HCT116 (cell line): ENCODE data around the gene SP7. TPM values are rescaled to one million over a fixed set of nuclear protein-coding genes. Genes with fewer than 3 reads are reported as not detected.

Source experiments
- ATAC-seq: fragments of 200-7000 bp; cut with Tn5 transposase; 2 replicates; pipeline ENCODE4 v1.9.1; 2020; ENCODE audit warnings: mild to moderate bottlenecking, moderate library complexity
- BruUV-seq: library from RNA; stranded (reverse); fragments of 400-500 nt; replicated peaks from 2 replicates; lab custom pipeline; 2021; lab: Mats Ljungman, UMichigan
- CTCF ChIA-PET: fragments of 300-600 bp; sonication (Branson Sonifier 250); formaldehyde crosslinking; loops from one replicate; lab custom pipeline; 2021; ENCODE audit warnings: antibody characterized with exemption; lab: Charles Lee
- POLR2A ChIA-PET: fragments of 300-600, 350-600 bp; sonication (Branson Sonifier 250); formaldehyde crosslinking; loops from one replicate; lab custom pipeline; 2021; ENCODE audit warnings: antibody characterized with exemption; lab: Charles Lee
- RAD21 ChIA-PET, 2 experiments: fragments of 300-600 bp; sonication (Branson Sonifier 250); formaldehyde crosslinking; loops; one replicate each; lab custom pipeline; 2023; ENCODE audit warnings: low total read pairs in 2 of 2; ENCODE audit not compliant: uncharacterized antibody in 2 of 2, unreplicated experiment in 2 of 2, low non-redundant PET in 1 of 2; lab: Charles Lee
- DNase-seq: peaks from one replicate; pipeline ENCODE4 v3.0.0-alpha.2; 2010; ENCODE audit warnings: low read depth, low spot score
- H2AFZ ChIP-seq: fragments of 200-600 bp; shearing (Covaris generic), sonication (generic); 2 replicates; pipeline ENCODE4 v1.6.1; 2017; ENCODE audit warnings: low read depth, mixed run types, mixed read lengths, antibody characterized with exemption, low read length; ENCODE audit not compliant: poor library complexity, severe bottlenecking
- H3K27ac ChIP-seq: 2 replicates; pipeline ENCODE4 v1.5.1; 2012; ENCODE audit warnings: low read depth, low read length
- H3K27me3 ChIP-seq: fragments of 200-600 bp; sonication (generic); 2 replicates; pipeline ENCODE4 v1.6.1; 2016; ENCODE audit warnings: mixed run types, low read length, mixed read lengths; ENCODE audit not compliant: insufficient read depth
- H3K36me3 ChIP-seq, 2 experiments: fragments of 200-500 bp in 1 of 2; fragments of 200-600 bp in 1 of 2; sonication (Bioruptor generic) in 1 of 2; sonication (generic) in 1 of 2; 2 replicates each; pipeline versions ENCODE4 v1.5.1 to v1.6.1; 2014 to 2016; ENCODE audit warnings: low read length in 2 of 2, inconsistent platforms in 1 of 2, mixed read lengths in 1 of 2, mixed run types in 1 of 2; ENCODE audit not compliant: insufficient read depth in 2 of 2, control insufficient read depth in 1 of 2
- H3K4me1 ChIP-seq, 2 experiments: fragments of 200-600 bp in 1 of 2; sonication (generic) in 1 of 2; 2 replicates each; pipeline versions ENCODE4 v1.5.1 to v1.6.1; 2012 to 2017; ENCODE audit warnings: low read length in 2 of 2, inconsistent platforms in 1 of 2, mild to moderate bottlenecking in 1 of 2, mixed read lengths in 1 of 2, mixed run types in 1 of 2, moderate library complexity in 1 of 2; ENCODE audit not compliant: insufficient read depth in 2 of 2, control insufficient read depth in 1 of 2
- H3K4me2 ChIP-seq: fragments of 200-600 bp; sonication (generic); 2 replicates; pipeline ENCODE4 v1.6.1; 2017; ENCODE audit warnings: mixed run types, low read length, mixed read lengths
- H3K4me3 ChIP-seq, 2 experiments: fragments of 200-600 bp in 1 of 2; sonication (generic) in 1 of 2; replicated peaks in 1 of 2; 2 replicates each; pipeline ENCODE4 v1.5.1; 2011 to 2016; ENCODE audit warnings: low read length in 2 of 2, control low read depth in 1 of 2, low read depth in 1 of 2, mild to moderate bottlenecking in 1 of 2, mixed read lengths in 1 of 2, mixed run types in 1 of 2
- H3K79me2 ChIP-seq: fragments of 200-600 bp; sonication (generic); 2 replicates; pipeline ENCODE4 v1.6.1; 2017; ENCODE audit warnings: mild to moderate bottlenecking, mixed run types, low read length, moderate library complexity, mixed read lengths; ENCODE audit not compliant: insufficient read depth
- H3K9ac ChIP-seq: fragments of 200-600 bp; sonication (generic); 2 replicates; pipeline ENCODE4 v1.6.1; 2016; ENCODE audit warnings: low read length, mixed read lengths
- H3K9me2 ChIP-seq: fragments of 200-600 bp; sonication (generic), shearing (Covaris generic); 2 replicates; pipeline ENCODE4 v1.6.1; 2017; ENCODE audit warnings: mixed run types, mild to moderate bottlenecking, moderate library complexity; ENCODE audit not compliant: insufficient read depth
- H3K9me3 ChIP-seq, 2 experiments: fragments of 200-500 bp in 1 of 2; fragments of 200-600 bp in 1 of 2; sonication (Bioruptor generic) in 1 of 2; sonication (generic) in 1 of 2; 2 replicates each; pipeline ENCODE4 v1.6.1; 2014 to 2017; ENCODE audit warnings: low read length in 2 of 2, mixed read lengths in 2 of 2, inconsistent platforms in 1 of 2, low read depth in 1 of 2, mild to moderate bottlenecking in 1 of 2, mixed run types in 1 of 2, moderate library complexity in 1 of 2; ENCODE audit not compliant: control insufficient read depth in 1 of 2, insufficient read depth in 1 of 2
- H4K20me1 ChIP-seq: fragments of 200-600 bp; sonication (generic), shearing (Covaris generic); 2 replicates; pipeline ENCODE4 v1.6.1; 2017; ENCODE audit warnings: mixed run types, mild to moderate bottlenecking, moderate library complexity; ENCODE audit not compliant: insufficient read depth
- ATF3 ChIP-seq: IDR thresholded peaks from 2 replicates; pipeline ENCODE4 v1.6.1; 2012
- CBX3 ChIP-seq: IDR thresholded peaks from 2 replicates; pipeline ENCODE4 v1.6.1; 2012; ENCODE audit warnings: low read depth
- CTCF ChIP-seq, 3 experiments: fragments of 200-600 bp in 1 of 3; sonication (generic) in 1 of 3; IDR thresholded peaks in 2 of 3; conservative IDR thresholded peaks in 1 of 3; 2 replicates each; pipeline ENCODE4 v1.5.1; 2012 to 2017; ENCODE audit warnings: low read depth in 2 of 3, low read length in 2 of 3, antibody characterized with exemption in 1 of 3, borderline replicate concordance in 1 of 3, control low read depth in 1 of 3, mild to moderate bottlenecking in 1 of 3, mixed read lengths in 1 of 3, mixed run types in 1 of 3, moderate library complexity in 1 of 3; ENCODE audit not compliant: insufficient read depth in 1 of 3
- RAD21 ChIP-seq: IDR thresholded peaks from 2 replicates; pipeline ENCODE4 v1.6.1; 2012; ENCODE audit warnings: low read depth, mild to moderate bottlenecking
- TCF7L2 ChIP-seq: IDR thresholded peaks from 2 replicates; pipeline ENCODE4 v1.7.0; 2011; ENCODE audit warnings: borderline replicate concordance, inconsistent platforms; ENCODE audit not compliant: insufficient read depth, insufficient read length; ENCODE audit errors: extremely low read depth
- intact Hi-C: fragments of 100-400 bp; cut with micrococcal nuclease; formaldehyde crosslinking; loops from 2 replicates; pipeline ENCODE4 v1.10.0; 2022
- total RNA-seq: library from RNA; stranded (reverse); gene quantifications from one replicate; pipeline ENCODE4 v1.2.1, GENCODE V29; 2021; ENCODE audit not compliant: unreplicated experiment

The SP7 gene
- total RNA-seq, 1 experiment from 2014 or later: not detected

GRCh38 chr12:53381731-53382630, 45.8 kb upstream of the SP7 start:
- Histone ChIP-seq H4K20me1 (no peaks in the 10 kb centered on the region), H3K4me1 (peaks cover 24 to 41% of the 10 kb centered on the region in 2 experiments), H2AFZ (no peak overlapping the region), H3K27ac (peak overlapping the region; percentile 74), H3K9ac (peak overlapping the region; percentile 81), H3K79me2 (peaks cover 54% of the 10 kb centered on the region), H3K9me2 (no peaks in the 10 kb centered on the region), H3K4me2 (peak overlapping the region; percentile 73), H3K36me3 (peaks cover 22 to 34% of the 10 kb centered on the region in 2 experiments), H3K9me3 (no peaks in the 10 kb centered on the region), H3K27me3 (no peaks in the 10 kb centered on the region), H3K4me3 (peak overlapping the region; percentile 59 to 67)
- ATAC-seq: no peak
- ChIA-PET CTCF (interaction anchor here (0.6 to 6.9 kb wide), 13 partner anchors 10 to 61 kb away, joined by 3 to 99 read pairs (median 4); partner anchors contain the start of gene AAAS), POLR2A (interaction anchor here (0.7 to 2.2 kb wide), 4 partner anchors 29 to 61 kb away, joined by 3 to 9 read pairs (median 4); partner anchors contain the start of genes AAAS and PRR13), RAD21 (interaction anchor here (1.0 to 2.0 kb wide), 3 partner anchors 29 kb away, joined by 4 to 11 read pairs (median 6); no protein-coding TSS in a partner anchor)
- TSS peak; percentile 53 for BruUV-seq
- no peak for TF ChIP-seq RAD21
- TF ChIP-seq TCF7L2: no peak
- no peak for TF ChIP-seq CBX3
- no peak for TF ChIP-seq ATF3
- peak in 2 of 3 experiments; percentile 66 to 70; a peak in 4 of 6 replicates for TF ChIP-seq CTCF (IDR thresholded peaks at IDR 0.05 in 2 of 3, conservative IDR thresholded peaks at IDR 0.05 in 1 of 3; ENCODE audit: borderline replicate concordance in 1 of 3, insufficient read depth in 1 of 3, low read depth in 2 of 3, low read length in 2 of 3)
- intact Hi-C loops: loop anchor here (1.0 to 5.0 kb wide), 4 partner anchors 30 to 70 kb away; partner anchors contain the start of gene PCBP2
- no peak for DNase-seq
